B cell (primary cell): ENCODE data around the gene CATSPER1. TPM values are rescaled to one million over a fixed set of nuclear protein-coding genes. Genes with fewer than 3 reads are reported as not detected.

ENCODE experiments used
- ATAC-seq: fragments of 200-7000 bp; cut with Tn5 transposase; one replicate; pipeline ENCODE4 v1.10.0; 2021; ENCODE audit warnings: low read depth, mild to moderate bottlenecking, moderate number of reproducible peaks, moderate library complexity
- CTCF ChIA-PET: fragments of 350-600 bp; sonication (Branson Sonifier 250); formaldehyde crosslinking; loops from one replicate; lab custom pipeline; 2021; ENCODE audit warnings: antibody characterized with exemption, inconsistent platforms; lab: Charles Lee
- POLR2A ChIA-PET: fragments of 350-600 bp; sonication (Branson Sonifier 250); formaldehyde crosslinking; loops from one replicate; lab custom pipeline; 2021; ENCODE audit warnings: antibody characterized with exemption; lab: Charles Lee
- DNase-seq: peaks from one replicate; pipeline ENCODE4 v3.0.0; 2013
- H2AFZ ChIP-seq: 2 replicates; pipeline ENCODE4 v1.6.1; 2012; ENCODE audit warnings: mild to moderate bottlenecking, low read depth, low read length; ENCODE audit not compliant: insufficient read depth, poor library complexity, severe bottlenecking
- H3K27ac ChIP-seq, 2 donors: 1 replicate in 1 of 2; 2 replicates in 1 of 2; pipeline ENCODE4 v1.5.1; 2012 to 2013; ENCODE audit warnings: low read length in 2 of 2, mild to moderate bottlenecking in 2 of 2, moderate library complexity in 1 of 2
- H3K27me3 ChIP-seq, 4 experiments: fragments of 200-600 bp in 1 of 4; sonication (generic) in 1 of 4; replicated peaks in 1 of 4; 1 replicate in 2 of 4; 2 replicates in 2 of 4; pipeline versions ENCODE4 v1.6.1 to v1.7.0; 2013 to 2016; ENCODE audit warnings: low read length in 3 of 4, mild to moderate bottlenecking in 2 of 4, mixed read lengths in 1 of 4, moderate library complexity in 1 of 4; ENCODE audit not compliant: insufficient read depth in 4 of 4, control insufficient read depth in 3 of 4; ENCODE audit errors: control extremely low read depth in 1 of 4
- H3K36me3 ChIP-seq, 2 experiments: replicated peaks in 1 of 2; 1 replicate in 1 of 2; 2 replicates in 1 of 2; pipeline versions ENCODE4 v1.6.1 to v1.7.1; 2013; ENCODE audit warnings: low read length in 1 of 2; ENCODE audit not compliant: insufficient read depth in 2 of 2, control insufficient read depth in 1 of 2; ENCODE audit errors: control extremely low read depth in 1 of 2, extremely low read depth in 1 of 2
- H3K4me1 ChIP-seq, 2 donors: fragments of 200-600 bp in 1 of 2; sonication (generic) in 1 of 2; 1 replicate in 1 of 2; 2 replicates in 1 of 2; pipeline versions ENCODE4 v1.5.1 to v1.6.1; 2013 to 2017; ENCODE audit warnings: low read length in 2 of 2; ENCODE audit not compliant: control insufficient read depth in 2 of 2, insufficient read depth in 2 of 2
- H3K4me2 ChIP-seq: replicated peaks from 2 replicates; pipeline ENCODE3; 2012; ENCODE audit warnings: mild to moderate bottlenecking, low read depth, low read length; ENCODE audit not compliant: poor library complexity, severe bottlenecking
- H3K4me3 ChIP-seq, 5 experiments: fragments of 200-600 bp in 1 of 5; sonication (generic) in 1 of 5; 1 replicate in 3 of 5; 2 replicates in 2 of 5; pipeline versions ENCODE4 v1.5.1 to v1.7.0; 2011 to 2016; ENCODE audit warnings: low read length in 4 of 5, mild to moderate bottlenecking in 4 of 5, low read depth in 2 of 5, control low read depth in 1 of 5, moderate library complexity in 1 of 5; ENCODE audit not compliant: insufficient read depth in 1 of 5; ENCODE audit errors: control extremely low read depth in 1 of 5, extremely low read depth in 1 of 5
- H3K79me2 ChIP-seq: fragments of 200-600 bp; sonication (generic); one replicate; pipeline ENCODE4 v1.6.0; 2016; ENCODE audit warnings: low read length; ENCODE audit not compliant: control insufficient read depth, insufficient read depth
- H3K9ac ChIP-seq: fragments of 200-600 bp; sonication (generic); 2 replicates; pipeline ENCODE4 v1.6.1; 2017; ENCODE audit warnings: mild to moderate bottlenecking, low read length, moderate library complexity
- H3K9me3 ChIP-seq, 3 donors: one replicate each; pipeline versions ENCODE4 v1.6.1 to v1.7.1; 2013; ENCODE audit warnings: low read length in 2 of 3; ENCODE audit not compliant: control insufficient read depth in 2 of 3, insufficient read depth in 1 of 3; ENCODE audit errors: control extremely low read depth in 1 of 3
- H4K20me1 ChIP-seq: 2 replicates; pipeline ENCODE4 v1.6.0; 2012; ENCODE audit warnings: mild to moderate bottlenecking, low read length; ENCODE audit not compliant: insufficient read depth, control insufficient read depth, poor library complexity, severe bottlenecking
- H3K27ac Mint-ChIP-seq: one replicate; pipeline ENCODE4 v1.8.0; 2021; ENCODE audit warnings: mixed read lengths
- H3K27me3 Mint-ChIP-seq: one replicate; pipeline ENCODE4 v1.8.0; 2021; ENCODE audit warnings: mixed read lengths
- H3K4me1 Mint-ChIP-seq: one replicate; pipeline ENCODE4 v1.8.0; 2021; ENCODE audit warnings: mixed read lengths
- H3K4me3 Mint-ChIP-seq: one replicate; pipeline ENCODE4 v1.8.0; 2021; ENCODE audit warnings: mixed read lengths
- H3K9me3 Mint-ChIP-seq: one replicate; pipeline ENCODE4 v1.8.0; 2022; ENCODE audit warnings: mixed read lengths; ENCODE audit not compliant: insufficient read depth
- CTCF ChIP-seq: fragments of 200-600 bp; IDR thresholded peaks from one replicate; pipeline ENCODE4 v1.8.0; 2022; ENCODE audit warnings: antibody characterized with exemption, mild to moderate bottlenecking
- EZH2 ChIP-seq: IDR thresholded peaks from 2 replicates; pipeline ENCODE4 v1.6.1; 2012; ENCODE audit warnings: borderline replicate concordance, low read depth, mild to moderate bottlenecking, moderate library complexity, low read length; ENCODE audit not compliant: insufficient read depth, poor library complexity, severe bottlenecking
- WGBS: methylation state at CpG from one replicate; pipeline ENCODE4 v1.1.5; 2013; ENCODE audit warnings: missing lambda C conversion rate; ENCODE audit not compliant: insufficient coverage; 5-methylcytosine and 5-hydroxymethylcytosine counted together
- intact Hi-C: fragments of 100-400 bp; cut with micrococcal nuclease; formaldehyde crosslinking; loops from one replicate; pipeline ENCODE4 v1.10.0; 2022
- polyA plus RNA-seq: library from polyadenylated mRNA; depleted of rRNA; stranded (reverse); fragments of >200 nt; gene quantifications from 2 replicates; pipeline ENCODE4 v1.2.3, GENCODE V29; 2012
- total RNA-seq, 2 donors: library from RNA; stranded (reverse); fragments of 120-200 nt in 1 of 2; gene quantifications; 1 replicate in 1 of 2; 2 replicates in 1 of 2; pipeline versions ENCODE4 v1.2.3 to v1.2.4, GENCODE V29; 2013 to 2022

The CATSPER1 gene
- total and polyA plus RNA-seq, 2 donors (not counting 1 experiment from before 2014, with no cell fraction given): not detected

DNA sequence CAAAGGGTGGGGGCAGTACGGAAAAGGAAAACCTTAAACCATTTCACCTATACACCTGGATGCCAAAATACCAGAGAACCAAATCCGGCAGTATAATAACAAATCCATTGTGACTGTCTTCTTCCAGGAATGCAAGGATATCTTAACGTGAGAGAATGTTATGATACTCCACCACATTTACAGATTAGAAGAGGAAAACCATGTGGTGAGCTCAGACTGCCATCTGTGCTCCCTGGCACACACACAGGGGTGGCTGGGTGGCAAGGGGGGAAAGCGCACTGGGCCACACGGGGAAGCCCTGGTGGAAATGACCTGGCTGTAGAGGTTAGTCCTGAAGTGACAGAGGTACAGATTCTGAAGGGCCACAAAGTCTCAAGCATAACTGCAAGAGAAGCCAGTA is 34.2 kb downstream of the CATSPER1 start:
- WGBS: 92% methylated on average over 2 of the region's 5 CpGs
- no peaks in the 10 kb centered on the region for H3K27me3 Mint-ChIP-seq
- TF ChIP-seq EZH2: no peak
- no peak for TF ChIP-seq CTCF
- intact Hi-C loops: no loop called here
- peaks cover 5% of the 10 kb centered on the region for H3K4me1 Mint-ChIP-seq
- POLR2A ChIA-PET: interaction anchor here (0.6 kb wide), 1 partner anchor 318 kb away, joined by 3 read pairs; no protein-coding TSS in a partner anchor
- Histone ChIP-seq H3K9me3 (no peaks in the 10 kb centered on the region), H2AFZ (no peak overlapping the region), H3K4me1 (peaks cover 3 to 7% of the 10 kb centered on the region in 2 donors), H3K27ac (no peak overlapping the region), H3K4me2 (no peak overlapping the region), H3K79me2 (peaks cover 11% of the 10 kb centered on the region), H3K9ac (no peak overlapping the region), H4K20me1 (no peaks in the 10 kb centered on the region), H3K36me3 (peaks cover 0 to under 1% of the 10 kb centered on the region in 2 experiments), H3K27me3 (no peaks in the 10 kb centered on the region), H3K4me3 (no peak overlapping the region)
- no peaks in the 10 kb centered on the region for H3K9me3 Mint-ChIP-seq
- ATAC-seq: no peak
- no peak overlapping the region for H3K4me3 Mint-ChIP-seq
- H3K27ac Mint-ChIP-seq: no peak overlapping the region
- CTCF ChIA-PET: interaction anchor here (0.7 to 11.9 kb wide), 8 partner anchors 53 to 280 kb away, joined by 3 to 144 read pairs (median 5); partner anchors contain the start of genes AP5B1, C11orf68, CCDC85B and FIBP
- no peak for DNase-seq

GRCh38 chr11:65988791-65989592 is 37.3 kb downstream of the CATSPER1 start:
- Histone ChIP-seq H3K4me3 (no peak overlapping the region), H3K79me2 (peaks cover 11% of the 10 kb centered on the region), H3K9ac (no peak overlapping the region), H4K20me1 (no peaks in the 10 kb centered on the region), H3K4me1 (peaks cover 3 to 7% of the 10 kb centered on the region in 2 donors), H3K27me3 (no peaks in the 10 kb centered on the region), H3K27ac (no peak overlapping the region), H3K36me3 (no peaks in the 10 kb centered on the region), H3K9me3 (no peaks in the 10 kb centered on the region), H3K4me2 (no peak overlapping the region), H2AFZ (no peak overlapping the region)
- 2% methylated on average over 6 of the region's 10 CpGs for WGBS
- ATAC-seq: peak; percentile 99
- Mint-ChIP-seq H3K9me3 (no peaks in the 10 kb centered on the region), H3K27ac (peak overlapping the region; percentile 84), H3K4me1 (peaks cover 5% of the 10 kb centered on the region), H3K27me3 (no peaks in the 10 kb centered on the region), H3K4me3 (no peak overlapping the region)
- POLR2A ChIA-PET: interaction anchor here (0.7 to 1.1 kb wide), 3 partner anchors 98 to 238 kb away, joined by 3 to 6 read pairs (median 4); no protein-coding TSS in a partner anchor
- TF ChIP-seq CTCF (peak; percentile 99), EZH2 (no peak)
- intact Hi-C loops: loop anchor here (1.0 to 2.0 kb wide), 11 partner anchors 13 to 374 kb away; partner anchors contain the start of genes AP5B1, BANF1, EIF1AD and FIBP
- CTCF ChIA-PET: interaction anchor here (0.6 to 11.9 kb wide), 16 partner anchors 10 to 364 kb away, joined by 3 to 144 read pairs (median 4); partner anchors contain the start of genes AP5B1, CCDC85B, FIBP and KAT5
- peak; percentile 96 for DNase-seq
